Hepatocyte (in vitro differentiated cells): ENCODE data around the gene GPR35. TPM values are rescaled to one million over a fixed set of nuclear protein-coding genes. Genes with fewer than 3 reads are reported as not detected.

Experiments used
- DNase-seq: peaks from one replicate; pipeline ENCODE4 v3.0.0-alpha.2; 2016; ENCODE audit warnings: low spot score
- H2AFZ ChIP-seq: fragments of 200-600 bp; sonication (generic); 2 replicates; pipeline ENCODE4 v1.6.0; 2016; ENCODE audit warnings: antibody characterized with exemption, mild to moderate bottlenecking
- H3K27ac ChIP-seq: fragments of 200-600 bp; sonication (generic); 2 replicates; pipeline ENCODE4 v1.5.1; 2016; ENCODE audit warnings: mild to moderate bottlenecking
- H3K27me3 ChIP-seq: fragments of 200-600 bp; sonication (generic); 2 replicates; pipeline ENCODE4 v1.6.1; 2016
- H3K36me3 ChIP-seq: fragments of 200-600 bp; sonication (generic); replicated peaks from 2 replicates; pipeline ENCODE4 v1.5.1; 2016; ENCODE audit warnings: low read depth; ENCODE audit not compliant: insufficient read depth
- H3K4me1 ChIP-seq: fragments of 200-600 bp; sonication (generic); 2 replicates; pipeline ENCODE4 v1.5.1; 2016; ENCODE audit warnings: mild to moderate bottlenecking, moderate library complexity; ENCODE audit not compliant: insufficient read depth
- H3K4me2 ChIP-seq: fragments of 200-600 bp; sonication (generic); 2 replicates; pipeline ENCODE4 v1.6.0; 2016
- H3K4me3 ChIP-seq: fragments of 200-600 bp; sonication (generic); 2 replicates; pipeline ENCODE4 v1.5.1; 2016; ENCODE audit warnings: mild to moderate bottlenecking
- H3K79me2 ChIP-seq: fragments of 200-600 bp; sonication (generic); 2 replicates; pipeline ENCODE4 v1.6.0; 2017; ENCODE audit warnings: mild to moderate bottlenecking
- H3K9me2 ChIP-seq: fragments of 200-600 bp; sonication (generic); replicated peaks from 2 replicates; pipeline ENCODE4 v1.6.0; 2017; ENCODE audit warnings: mild to moderate bottlenecking; ENCODE audit not compliant: insufficient read depth
- H3K9me3 ChIP-seq: fragments of 200-600 bp; sonication (generic); 2 replicates; pipeline ENCODE4 v1.5.1; 2016; ENCODE audit warnings: low read depth, mild to moderate bottlenecking
- H4K20me1 ChIP-seq: fragments of 200-600 bp; sonication (generic); 2 replicates; pipeline ENCODE4 v1.6.0; 2016; ENCODE audit warnings: mild to moderate bottlenecking; ENCODE audit not compliant: insufficient read depth, poor library complexity, severe bottlenecking
- CTCF ChIP-seq: fragments of 200-600 bp; sonication (generic); IDR thresholded peaks from 2 replicates; pipeline ENCODE4 v1.5.1; 2016; ENCODE audit warnings: antibody characterized with exemption, mild to moderate bottlenecking; ENCODE audit not compliant: poor library complexity
- EZH2 ChIP-seq: fragments of 200-600 bp; sonication (generic); IDR thresholded peaks from 2 replicates; pipeline ENCODE4 v1.6.1; 2016; ENCODE audit warnings: antibody characterized with exemption, mild to moderate bottlenecking, borderline replicate concordance
- EZH2phosphoT487 ChIP-seq: fragments of 200-600 bp; sonication (generic); IDR thresholded peaks from one replicate; pipeline ENCODE4 v1.6.1; 2018; ENCODE audit warnings: antibody characterized with exemption, mild to moderate bottlenecking, low read depth, moderate library complexity; ENCODE audit not compliant: unreplicated experiment, severe bottlenecking
- WGBS: methylation state at CpG from one replicate; pipeline ENCODE4 v1.1.6; 2016; ENCODE audit warnings: low lambda C conversion rate; ENCODE audit errors: missing lambda C conversion rate; 5-methylcytosine and 5-hydroxymethylcytosine counted together
- polyA plus RNA-seq: library from polyadenylated mRNA; unstranded; fragments of >200 nt; fragmentation: Nextera tagmentation; extraction: Ambion mirVana; gene quantifications from 2 replicates; pipeline ENCODE4 v1.2.1, GENCODE V29; 2016
- total RNA-seq: library from RNA; depleted of rRNA; stranded (reverse); fragments of >200 nt; gene quantifications from 2 replicates; pipeline ENCODE4 v1.2.3, GENCODE V29; 2014

Gene GPR35
- total and polyA plus RNA-seq, 2 experiments from 2014 or later, result 10.5 to 14.7 TPM

- Histone ChIP-seq H4K20me1 (peaks cover 3% of the 10 kb centered on the region), H3K4me2 (no peak overlapping the region), H3K9me2 (no peaks in the 10 kb centered on the region), H3K36me3 (no peaks in the 10 kb centered on the region), H3K27ac (no peak overlapping the region), H3K27me3 (no peaks in the 10 kb centered on the region), H3K4me3 (no peak overlapping the region), H3K4me1 (no peaks in the 10 kb centered on the region), H3K9me3 (no peaks in the 10 kb centered on the region), H2AFZ (no peak overlapping the region), H3K79me2 (peaks cover under 1% of the 10 kb centered on the region)
- no peak for TF ChIP-seq EZH2
- TF ChIP-seq CTCF, result no peak
- no peak for TF ChIP-seq EZH2phosphoT487
- WGBS, result 85% methylated on average over 18 of the region's 22 CpGs
- DNase-seq, result no peak
Measured at GRCh38 chr2:240597419-240598181, 27.7 kb upstream of the GPR35 start.

DNA sequence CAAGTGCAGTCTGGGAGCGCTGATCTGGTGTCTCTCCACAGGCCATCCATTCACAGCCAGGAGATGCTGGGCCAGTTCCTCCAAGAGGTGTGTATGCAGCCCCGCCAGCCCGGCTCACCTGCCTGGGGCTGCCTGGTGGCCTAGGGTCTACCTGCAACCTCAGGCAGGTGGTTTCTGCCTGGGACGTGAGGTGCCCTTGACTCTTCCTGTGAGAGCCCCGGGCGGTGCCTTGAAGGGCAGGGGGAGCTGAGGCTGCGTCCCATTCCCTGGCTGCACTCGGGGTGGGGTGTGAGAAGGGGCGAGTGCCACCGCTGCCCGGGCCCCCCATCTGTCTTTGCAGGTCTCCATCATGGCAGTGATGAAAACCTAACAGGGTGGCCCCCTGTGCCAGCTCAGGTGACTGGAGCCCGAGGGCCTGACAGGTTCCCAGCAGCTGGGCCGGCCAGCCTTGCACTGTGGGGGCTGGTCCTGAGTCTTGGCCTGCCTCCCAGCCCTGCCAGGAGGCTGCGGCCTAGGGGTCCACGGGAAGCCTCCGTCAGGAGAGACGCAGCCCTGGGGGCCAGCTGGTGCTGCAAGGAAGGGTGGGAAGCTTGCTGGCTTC is 26.9 kb upstream of the GPR35 start:
- Histone ChIP-seq H3K4me1 (no peaks in the 10 kb centered on the region), H2AFZ (no peak overlapping the region), H3K4me3 (no peak overlapping the region), H3K36me3 (no peaks in the 10 kb centered on the region), H3K27ac (no peak overlapping the region), H4K20me1 (peaks cover 3% of the 10 kb centered on the region), H3K4me2 (no peak overlapping the region), H3K79me2 (no peaks in the 10 kb centered on the region), H3K27me3 (no peaks in the 10 kb centered on the region), H3K9me3 (no peaks in the 10 kb centered on the region), H3K9me2 (no peaks in the 10 kb centered on the region)
- no peak for DNase-seq
- TF ChIP-seq EZH2phosphoT487 (no peak), EZH2 (no peak), CTCF (no peak)
- 93% methylated on average over 17 of the region's 17 CpGs for WGBS

DNA sequence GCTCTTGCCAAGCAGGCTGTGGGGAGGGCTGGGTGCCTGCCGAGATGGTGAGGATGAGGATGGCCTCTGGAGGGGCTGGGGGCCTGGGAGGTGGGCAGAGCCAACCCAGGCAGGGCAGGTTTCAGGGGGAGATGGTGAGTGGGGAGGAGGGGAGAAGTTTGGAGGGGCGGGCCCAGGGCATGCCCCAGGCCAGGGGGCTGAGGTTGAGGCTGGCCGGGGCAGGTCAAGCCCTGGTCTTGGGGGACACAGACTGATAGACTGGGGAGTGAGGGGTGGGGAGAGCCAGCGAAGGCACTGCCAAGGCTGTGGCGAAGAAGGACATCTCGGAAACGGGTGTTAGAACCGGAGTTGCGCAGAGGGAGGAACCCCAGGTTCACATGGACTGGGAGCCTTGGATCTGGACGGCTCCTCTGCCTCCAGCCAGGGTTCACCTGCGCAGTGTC is 26.1 kb upstream of the GPR35 start:
- H3K4me1 ChIP-seq, result peaks cover 3% of the 10 kb centered on the region
- H3K4me2 ChIP-seq, result no peak overlapping the region
- WGBS, result 96% methylated on average over 9 of the region's 11 CpGs

More for the DNA sequence above, 26.1 kb upstream of the GPR35 start:
- Histone ChIP-seq H4K20me1 (peaks cover 3% of the 10 kb centered on the region), H3K27ac (no peak overlapping the region), H3K36me3 (no peaks in the 10 kb centered on the region), H2AFZ (no peak overlapping the region), H3K9me2 (no peaks in the 10 kb centered on the region), H3K4me3 (no peak overlapping the region), H3K27me3 (no peaks in the 10 kb centered on the region), H3K79me2 (no peaks in the 10 kb centered on the region), H3K9me3 (no peaks in the 10 kb centered on the region)
- no peak for TF ChIP-seq CTCF
- TF ChIP-seq EZH2, result no peak
- no peak for TF ChIP-seq EZH2phosphoT487
- no peak for DNase-seq
